HG03575 (cell line): ENCODE data around the gene STK11IP.

Source experiments
- ATAC-seq: cut with Tn5 transposase; IDR thresholded peaks from one replicate; pipeline ENCODE4 v1.9.1; 2021; ENCODE audit not compliant: unreplicated experiment, insufficient number of reproducible peaks, low FRiP score; ENCODE audit errors: extremely low read depth

The STK11IP gene, protein sequence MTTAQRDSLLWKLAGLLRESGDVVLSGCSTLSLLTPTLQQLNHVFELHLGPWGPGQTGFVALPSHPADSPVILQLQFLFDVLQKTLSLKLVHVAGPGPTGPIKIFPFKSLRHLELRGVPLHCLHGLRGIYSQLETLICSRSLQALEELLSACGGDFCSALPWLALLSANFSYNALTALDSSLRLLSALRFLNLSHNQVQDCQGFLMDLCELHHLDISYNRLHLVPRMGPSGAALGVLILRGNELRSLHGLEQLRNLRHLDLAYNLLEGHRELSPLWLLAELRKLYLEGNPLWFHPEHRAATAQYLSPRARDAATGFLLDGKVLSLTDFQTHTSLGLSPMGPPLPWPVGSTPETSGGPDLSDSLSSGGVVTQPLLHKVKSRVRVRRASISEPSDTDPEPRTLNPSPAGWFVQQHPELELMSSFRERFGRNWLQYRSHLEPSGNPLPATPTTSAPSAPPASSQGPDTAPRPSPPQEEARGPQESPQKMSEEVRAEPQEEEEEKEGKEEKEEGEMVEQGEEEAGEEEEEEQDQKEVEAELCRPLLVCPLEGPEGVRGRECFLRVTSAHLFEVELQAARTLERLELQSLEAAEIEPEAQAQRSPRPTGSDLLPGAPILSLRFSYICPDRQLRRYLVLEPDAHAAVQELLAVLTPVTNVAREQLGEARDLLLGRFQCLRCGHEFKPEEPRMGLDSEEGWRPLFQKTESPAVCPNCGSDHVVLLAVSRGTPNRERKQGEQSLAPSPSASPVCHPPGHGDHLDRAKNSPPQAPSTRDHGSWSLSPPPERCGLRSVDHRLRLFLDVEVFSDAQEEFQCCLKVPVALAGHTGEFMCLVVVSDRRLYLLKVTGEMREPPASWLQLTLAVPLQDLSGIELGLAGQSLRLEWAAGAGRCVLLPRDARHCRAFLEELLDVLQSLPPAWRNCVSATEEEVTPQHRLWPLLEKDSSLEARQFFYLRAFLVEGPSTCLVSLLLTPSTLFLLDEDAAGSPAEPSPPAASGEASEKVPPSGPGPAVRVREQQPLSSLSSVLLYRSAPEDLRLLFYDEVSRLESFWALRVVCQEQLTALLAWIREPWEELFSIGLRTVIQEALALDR

DNA sequence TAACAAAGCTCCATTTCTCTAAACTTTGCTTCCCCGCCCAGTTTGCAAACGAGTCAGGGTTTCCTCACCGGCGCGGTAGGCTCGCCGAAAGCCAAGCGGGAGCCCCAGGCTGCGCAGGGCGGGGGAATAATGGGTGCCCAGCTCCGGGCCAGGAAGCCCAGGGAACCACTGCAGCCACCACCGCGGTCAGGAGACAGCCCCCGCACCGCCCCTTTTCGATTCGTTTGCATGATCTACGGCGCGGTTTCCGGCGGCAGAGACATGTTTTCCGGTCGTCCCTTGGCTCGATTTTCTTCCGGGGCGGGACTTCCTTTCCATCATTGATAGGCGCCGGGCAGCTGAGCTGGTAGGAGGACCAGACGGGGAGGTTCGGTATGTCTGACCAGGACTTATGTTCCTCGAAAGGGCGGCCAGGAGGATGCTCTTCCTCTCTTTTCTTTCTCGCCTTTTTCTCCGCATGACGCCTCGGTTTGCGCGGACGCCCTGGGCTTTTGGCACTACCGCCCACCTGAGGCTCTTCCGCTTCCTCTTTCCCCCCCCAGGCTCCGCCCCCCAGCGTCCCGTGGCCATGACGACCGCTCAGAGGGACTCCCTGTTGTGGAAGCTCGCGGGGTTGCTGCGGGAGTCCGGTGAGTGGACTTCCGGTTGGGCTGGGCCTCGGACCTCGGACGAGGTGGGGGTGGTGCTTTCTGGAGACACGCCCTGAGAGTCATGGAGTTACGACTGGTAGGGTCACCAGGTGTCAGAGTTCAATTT, at the start of gene STK11IP:
TSS of gene STK11IP (plus strand) at position 306 of the 756 bp plus-strand sequence. CDS start at position 569, 263 bp downstream.
- ATAC-seq: peak; percentile 50

DNA sequence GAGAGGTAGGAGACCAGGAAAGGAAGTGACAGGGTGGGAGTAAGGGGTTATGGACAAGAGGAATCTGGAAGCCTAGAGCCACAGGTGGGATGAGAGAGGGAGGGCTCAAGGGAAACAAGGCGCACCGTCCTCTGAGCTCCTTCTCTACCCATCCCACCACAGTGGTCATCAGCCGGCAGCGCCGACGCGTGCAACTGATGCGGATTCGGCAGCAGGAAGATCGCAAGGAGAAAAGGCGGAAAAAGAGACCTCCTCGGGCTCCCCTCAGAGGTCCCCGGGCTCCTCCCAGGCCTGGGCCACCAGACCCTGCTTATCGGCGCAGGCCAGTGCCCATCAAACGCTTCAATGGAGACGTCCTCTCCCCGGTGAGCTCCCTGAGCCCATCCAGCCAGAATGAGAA, 48.7 kb upstream of the STK11IP start:
- no peak for ATAC-seq

DNA sequence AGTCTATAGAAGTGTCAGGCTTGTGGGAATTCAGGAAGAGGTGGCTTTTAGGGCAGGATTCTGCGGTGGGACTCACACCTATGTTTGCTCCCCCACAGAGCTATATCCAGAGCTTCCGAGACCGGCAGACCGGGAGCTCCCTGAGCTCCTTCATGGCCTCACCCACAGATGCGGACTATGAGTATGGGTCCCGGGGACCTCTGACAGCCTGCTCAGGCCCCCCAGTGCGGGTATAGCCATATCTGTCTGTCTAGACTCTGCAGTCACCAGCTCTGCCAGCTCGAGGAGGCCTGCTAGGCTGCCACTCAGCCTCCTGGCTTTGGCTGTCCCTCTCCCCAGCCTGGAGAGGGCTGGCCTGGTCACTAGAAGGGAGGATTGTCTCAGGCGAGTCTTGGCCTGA, 48.0 kb upstream of the STK11IP start:
- no peak for ATAC-seq

DNA sequence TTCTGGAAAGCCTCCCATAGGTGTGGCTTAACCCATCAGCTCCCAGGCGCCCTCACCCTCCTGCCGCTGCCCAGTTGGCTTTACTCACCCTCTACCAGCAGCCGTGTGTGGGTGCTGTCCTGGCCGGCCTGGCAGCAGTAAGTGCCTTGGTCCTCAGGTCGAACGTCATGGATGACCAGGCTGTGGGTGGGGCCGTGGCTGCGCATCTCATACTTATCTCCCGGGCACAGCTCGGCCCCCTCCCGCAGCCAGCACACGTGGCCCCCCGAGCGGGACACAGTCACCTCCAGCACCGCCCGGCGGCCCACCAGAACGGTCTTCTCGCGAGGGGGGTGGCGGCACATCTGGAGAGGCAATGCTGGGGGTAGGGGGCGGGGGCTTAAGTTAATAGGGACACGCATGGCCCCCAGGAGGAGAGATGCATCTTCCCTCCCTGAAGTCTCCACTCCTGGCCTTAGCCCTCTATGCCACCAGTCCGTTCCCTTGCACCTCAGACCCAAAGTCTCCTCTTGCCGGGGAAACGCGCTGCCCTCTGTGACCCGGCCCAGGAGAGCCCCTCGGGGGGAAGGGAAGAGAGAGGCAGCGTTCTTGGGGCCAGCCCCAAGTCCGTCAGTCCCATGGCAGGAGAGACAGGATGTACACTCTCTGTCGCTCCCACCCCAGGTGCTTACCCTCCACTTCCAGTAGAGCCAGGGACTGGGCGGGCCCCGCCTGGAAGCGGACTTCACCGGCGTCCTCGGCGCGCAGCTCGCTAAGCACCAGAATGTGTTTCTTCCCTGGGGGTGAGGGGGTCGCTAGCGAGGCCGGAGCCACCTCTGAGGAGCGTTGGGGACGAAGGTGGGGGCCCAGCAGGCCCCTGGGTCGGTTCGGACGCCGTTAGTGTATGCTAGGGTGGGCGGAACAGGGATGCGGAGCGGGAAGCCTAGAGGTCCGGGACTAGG, 45.9 kb upstream of the STK11IP start:
- no peak for ATAC-seq

DNA sequence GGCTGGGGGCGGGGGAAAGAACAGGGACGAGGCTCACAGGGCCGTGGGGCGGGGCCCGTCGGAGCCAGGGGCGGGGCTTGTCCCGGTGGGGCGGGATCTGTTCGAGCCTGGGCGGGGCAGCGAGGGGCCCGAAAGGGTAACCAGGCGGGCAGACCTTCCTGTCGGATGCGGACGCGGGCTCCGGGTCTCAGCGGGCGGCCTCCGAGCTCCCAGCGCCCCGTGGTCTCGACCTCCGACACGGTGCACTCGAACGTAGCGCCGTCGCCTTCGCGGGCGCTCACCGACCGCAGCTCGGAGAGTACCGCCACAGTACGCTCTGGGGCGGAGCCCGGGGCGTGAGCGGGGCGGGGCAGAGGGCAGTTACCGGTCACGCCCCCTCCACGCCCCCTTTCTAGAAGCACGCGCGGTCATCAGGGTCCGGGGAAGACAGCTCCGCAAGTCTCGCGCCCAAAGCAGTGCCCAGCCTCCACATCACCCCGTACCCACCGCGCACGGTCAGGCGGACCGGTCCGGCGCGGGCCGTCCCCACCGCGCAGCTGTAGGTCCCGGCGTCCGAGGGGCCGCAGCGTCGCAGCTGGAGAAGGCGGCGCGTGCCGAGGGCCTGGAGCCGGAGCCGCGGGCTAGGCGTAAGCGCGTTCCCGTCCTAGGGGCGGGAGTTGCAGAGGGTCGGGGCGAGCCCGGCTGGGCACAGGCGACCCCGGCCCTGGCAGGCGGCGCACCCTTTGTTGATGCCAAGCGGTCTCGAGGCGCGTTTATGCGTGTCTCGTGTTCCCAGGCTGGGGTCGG, 45.1 kb upstream of the STK11IP start:
- peak; percentile 51 for ATAC-seq

DNA sequence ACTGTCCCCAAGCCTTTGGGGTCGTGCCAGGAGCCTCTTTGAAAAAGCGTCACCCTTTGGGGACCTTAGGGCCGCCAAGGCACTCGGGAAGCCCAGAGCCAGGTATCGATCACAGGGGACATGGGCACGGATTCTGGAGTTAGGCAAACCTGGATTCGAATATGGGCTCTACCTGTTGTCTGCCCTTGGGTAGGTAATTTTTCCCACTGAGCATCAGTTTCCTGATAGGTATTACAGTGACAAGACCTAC, 44.6 kb upstream of the STK11IP start:
- no peak for ATAC-seq

DNA sequence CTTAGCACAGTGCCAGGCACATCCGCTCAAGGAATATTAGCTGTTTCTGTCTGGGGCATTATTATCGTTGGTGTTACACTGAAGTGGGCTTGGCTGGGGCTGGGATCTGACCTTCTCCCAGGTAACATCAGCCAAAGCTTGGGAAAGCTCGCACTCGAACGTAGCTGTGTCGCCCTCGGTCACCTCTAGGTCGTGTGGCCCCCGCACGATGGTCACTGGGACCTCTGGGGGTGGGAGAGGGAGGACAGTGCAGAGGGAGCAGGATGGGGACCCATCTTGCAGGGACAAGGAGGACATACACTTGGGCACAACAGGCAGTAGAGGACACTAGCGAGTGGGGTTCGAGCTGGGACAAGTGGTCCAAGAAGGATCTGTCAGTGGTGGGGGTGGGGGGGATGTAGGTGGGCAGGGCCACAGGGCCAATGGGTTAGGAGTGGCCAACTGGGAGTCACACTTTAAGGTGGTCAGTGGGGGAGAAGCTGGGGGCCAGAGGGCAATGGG, 44.1 kb upstream of the STK11IP start:
- ATAC-seq: no peak

DNA sequence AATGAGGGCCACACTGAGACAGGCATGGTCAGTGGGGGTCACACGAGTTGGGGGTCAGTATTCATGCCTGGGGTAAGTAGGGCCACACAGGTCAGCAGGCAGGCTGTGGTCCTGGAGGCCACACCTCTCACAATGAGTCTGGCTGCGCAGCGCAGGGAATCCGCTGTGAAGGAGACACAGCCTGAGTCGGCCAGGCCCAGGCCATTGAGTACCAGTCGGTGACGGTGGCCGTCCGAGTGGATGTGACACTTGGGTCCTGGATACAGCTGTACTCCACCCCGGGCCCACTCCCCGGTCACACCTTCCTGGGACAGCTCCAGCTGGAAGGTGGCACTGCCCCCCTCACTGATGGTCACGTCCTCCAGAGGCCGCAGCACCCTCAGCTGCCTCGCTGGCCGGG, 43.3 kb upstream of the STK11IP start:
- ATAC-seq: no peak

DNA sequence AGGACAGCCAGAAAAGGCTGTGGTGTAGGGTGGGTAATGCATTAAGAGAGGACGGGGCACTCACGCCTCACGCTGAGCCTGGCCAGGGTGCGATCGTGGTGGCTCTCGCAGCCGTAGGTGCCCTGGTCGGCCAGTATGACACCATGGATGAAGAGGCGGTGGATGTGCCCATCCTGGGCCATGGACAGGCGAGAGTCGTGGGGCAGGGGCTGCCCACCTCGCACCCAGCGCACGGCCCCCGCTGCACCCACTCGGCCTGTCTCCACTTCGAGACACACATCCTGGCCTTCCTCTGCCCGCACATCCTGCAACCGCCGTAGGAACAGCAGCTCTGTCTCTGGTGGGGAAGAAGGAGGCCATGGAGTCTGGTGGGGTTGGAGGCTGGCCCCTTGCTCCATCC, 41.7 kb upstream of the STK11IP start:
- ATAC-seq: no peak

DNA sequence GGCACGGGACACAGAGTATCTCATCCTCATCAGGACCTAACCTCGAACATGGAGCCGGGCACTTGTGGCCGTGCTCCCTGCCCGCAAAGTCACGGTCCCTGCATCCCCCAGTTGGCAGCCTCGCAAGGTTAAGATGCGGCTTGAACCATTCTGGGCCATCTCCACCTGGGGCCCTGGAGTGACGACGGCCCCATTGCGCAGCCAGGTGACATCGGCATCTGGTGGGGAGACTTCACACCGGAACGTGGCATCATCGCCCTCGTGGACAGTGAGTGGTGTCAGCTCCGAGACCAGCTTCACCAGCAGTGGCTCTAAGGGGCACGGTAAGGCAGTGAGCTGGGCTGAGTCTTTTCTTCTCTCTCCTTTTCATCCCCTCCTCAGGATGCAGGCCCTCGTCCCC, 41.2 kb upstream of the STK11IP start:
- ATAC-seq: no peak

DNA sequence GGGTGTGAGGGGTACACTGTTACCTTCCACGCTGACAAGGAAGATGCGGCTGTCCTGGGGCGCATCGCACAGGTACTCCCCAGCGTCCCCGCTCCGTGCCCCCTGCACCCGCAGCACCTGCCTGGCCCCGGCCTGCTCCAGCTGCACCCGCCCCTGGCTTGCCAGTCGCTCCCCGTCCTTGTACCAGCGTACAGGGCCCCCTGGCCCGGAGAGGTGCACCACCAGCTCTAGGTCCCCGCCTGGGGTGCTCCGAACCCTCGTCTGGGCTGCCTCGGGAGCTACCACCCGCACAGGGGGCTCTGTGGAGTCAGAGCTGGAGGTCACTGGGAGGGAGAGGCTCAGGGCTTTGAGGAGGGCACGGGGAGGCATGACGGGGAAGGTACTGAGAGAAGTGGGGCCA, 40.3 kb upstream of the STK11IP start:
- ATAC-seq: no peak

DNA sequence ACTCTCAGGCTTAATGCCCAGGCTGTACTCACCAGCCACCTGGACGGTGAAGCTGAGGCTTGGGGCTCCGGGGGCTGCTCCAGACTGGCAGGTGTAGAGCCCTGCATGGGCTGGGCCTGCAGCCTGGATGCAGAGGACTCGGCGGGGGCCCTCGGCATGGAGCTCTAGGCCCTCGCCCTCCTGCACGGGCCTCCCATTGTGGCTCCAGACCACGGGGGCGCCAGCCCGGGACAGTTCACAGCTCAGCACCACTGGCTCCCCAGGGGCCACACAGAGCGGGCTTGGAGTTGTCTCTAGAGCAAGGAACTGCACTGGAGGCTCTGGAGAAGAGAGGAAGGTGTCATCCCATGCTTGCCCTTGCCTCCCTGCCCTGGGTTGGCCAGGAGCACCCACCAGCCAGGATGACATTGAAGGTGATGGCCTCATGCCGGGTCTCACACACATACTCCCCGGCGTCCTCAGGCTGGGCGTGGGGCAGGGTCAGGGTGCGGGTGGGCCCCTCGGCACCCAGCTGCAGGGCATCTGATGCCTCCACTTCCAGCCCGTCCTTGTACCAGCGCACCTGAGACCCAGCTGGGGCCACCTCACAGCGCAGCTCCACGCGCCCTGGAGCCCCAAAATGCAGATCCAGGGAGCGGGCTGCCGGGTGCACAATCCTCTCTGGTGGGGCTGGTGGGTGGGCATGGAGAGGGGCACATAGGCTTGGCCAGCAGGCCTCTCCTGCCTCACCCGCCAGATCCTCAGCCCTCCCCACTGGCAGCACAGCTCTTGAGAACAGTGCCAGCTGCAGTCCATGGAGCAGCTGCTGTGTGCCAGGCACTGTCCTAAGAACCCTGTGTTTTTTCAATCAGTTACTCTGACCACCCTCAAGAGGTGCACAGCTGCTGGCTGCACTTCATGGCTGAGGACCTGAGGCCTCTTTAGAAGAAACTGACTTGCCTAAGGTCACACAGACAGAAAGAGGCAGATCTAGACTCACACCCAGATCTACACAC, 39.6 kb upstream of the STK11IP start:
- no peak for ATAC-seq

DNA sequence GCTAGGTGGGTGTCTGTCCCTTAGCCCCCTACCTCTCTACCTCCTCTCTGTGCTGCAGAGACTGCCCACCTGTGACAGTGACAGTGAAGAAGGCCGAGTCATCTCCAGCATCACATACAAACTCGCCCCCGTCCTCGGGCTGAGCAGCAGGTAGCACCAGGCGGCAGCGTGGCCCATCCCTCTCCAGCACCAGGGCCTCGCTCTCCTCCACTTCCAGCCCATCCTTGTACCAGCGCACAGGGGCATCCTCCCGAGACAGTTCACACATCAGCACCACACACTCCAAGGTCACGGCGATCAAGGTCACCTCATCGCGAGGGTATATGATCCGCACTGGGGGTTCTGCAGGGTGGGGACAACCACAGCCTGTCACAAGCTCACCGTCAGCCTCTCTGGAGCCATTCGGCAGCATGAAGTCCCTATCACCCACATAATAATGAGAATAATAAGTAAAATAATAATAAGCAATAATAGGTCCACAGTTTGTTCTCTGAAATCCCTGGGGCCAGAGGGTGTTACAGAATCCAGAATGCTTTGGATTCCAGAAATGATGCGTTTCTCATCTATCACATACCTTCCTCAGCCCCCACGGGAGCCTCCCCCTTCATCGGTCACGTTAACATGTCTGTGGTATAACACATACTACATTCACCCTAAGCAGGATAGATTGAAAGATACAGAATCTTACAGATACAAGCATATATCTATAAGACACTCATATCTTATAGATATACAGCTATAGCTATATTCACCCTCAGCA, 38.3 kb upstream of the STK11IP start:
- ATAC-seq: no peak

DNA sequence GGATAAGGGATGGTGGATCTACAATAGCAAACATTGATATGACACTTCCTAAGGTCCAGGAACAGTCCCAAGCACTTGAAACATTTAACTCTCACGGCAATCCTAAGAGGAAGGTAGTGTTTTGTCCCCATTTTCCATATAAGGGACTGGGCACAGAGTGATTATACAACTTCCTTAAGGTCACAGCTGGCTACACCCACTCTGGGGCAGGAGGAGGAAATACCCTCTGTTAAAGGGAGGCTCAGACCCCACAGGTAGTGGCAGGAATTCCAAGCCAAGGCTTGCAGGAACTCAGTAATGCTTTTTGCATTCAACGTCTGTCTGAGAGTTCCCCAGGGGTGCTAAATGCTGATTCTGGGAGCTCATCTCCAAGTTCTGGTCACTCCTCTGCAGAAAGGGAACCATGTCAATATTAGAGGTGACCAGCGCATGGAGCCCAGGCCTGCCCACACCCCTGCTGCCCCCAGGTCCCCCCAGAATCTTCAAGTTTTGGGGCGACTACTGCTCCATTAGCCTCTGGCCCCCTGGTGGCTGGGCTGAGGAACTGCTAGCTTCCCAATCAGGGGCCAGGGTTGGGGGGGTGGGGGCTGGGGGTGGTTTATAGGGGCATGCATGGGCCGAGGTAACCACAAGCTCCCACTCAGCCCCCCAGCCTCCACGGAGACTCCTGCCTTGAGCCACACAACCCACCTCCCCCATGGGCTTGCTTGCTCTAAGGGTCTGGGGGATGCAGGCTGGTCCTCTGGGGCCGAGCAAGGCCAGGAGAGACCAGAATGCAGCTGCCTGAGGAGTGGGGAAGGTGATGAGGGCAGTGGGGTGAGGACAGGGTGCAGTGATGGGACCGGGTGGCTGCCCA, 37.4 kb upstream of the STK11IP start:
- no peak for ATAC-seq

DNA sequence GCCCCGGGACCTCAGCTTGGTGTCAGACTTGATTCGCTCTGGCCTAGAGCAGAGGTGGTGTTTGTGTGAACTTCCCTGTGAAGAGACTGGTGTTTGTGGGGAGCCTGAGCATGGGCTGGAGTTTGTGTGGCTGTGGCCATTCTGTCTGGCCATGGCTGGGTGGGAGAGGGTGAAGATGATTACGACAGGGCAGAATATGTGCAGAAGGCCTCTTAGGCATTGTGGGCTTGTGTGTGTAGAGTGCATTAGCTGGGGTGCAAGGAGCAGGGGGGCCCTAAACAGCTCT, 36.8 kb upstream of the STK11IP start:
- ATAC-seq: no peak
